GM12878 (cell line): Measurements from ENCODE around the gene NELL1.

Experiments used
- EZH2 ChIP-seq: IDR thresholded peaks from 2 replicates; pipeline ENCODE4 v1.6.1; 2012; ENCODE audit warnings: low read depth, mild to moderate bottlenecking, control low read depth, inconsistent platforms, low read length, borderline replicate concordance; ENCODE audit not compliant: control insufficient read depth
- JUND ChIP-seq: IDR thresholded peaks from 2 replicates; pipeline ENCODE4 v1.6.1; 2012; ENCODE audit warnings: low read depth, mild to moderate bottlenecking, low read length, improper control_type of control experiment, moderate library complexity
- MTA2 ChIP-seq: fragments of 450-650 bp; IDR thresholded peaks from 2 replicates; pipeline ENCODE4 v1.6.1; 2016; ENCODE audit warnings: low read depth, mild to moderate bottlenecking, moderate library complexity
- POLR2A ChIP-seq: IDR thresholded peaks from 2 replicates; pipeline ENCODE4 v1.6.1; 2011; ENCODE audit warnings: low read depth, mild to moderate bottlenecking, low read length
- TAF1 ChIP-seq: IDR thresholded peaks from 2 replicates; pipeline ENCODE4 v1.6.1; 2011; ENCODE audit warnings: mild to moderate bottlenecking, low read depth, low read length, borderline replicate concordance
- TF ChIP-seq, protein P1 (sequence below): IDR thresholded peaks from 2 replicates; pipeline ENCODE4 v1.6.1; 2012; ENCODE audit warnings: low read depth, low read length, improper control_type of control experiment
- TF ChIP-seq, protein P2 (sequence below): fragments of 450-650 bp; formaldehyde crosslinking; IDR thresholded peaks from 2 replicates; pipeline ENCODE4 v1.4.0; 2020; ENCODE audit warnings: mild to moderate bottlenecking, moderate library complexity
- TF ChIP-seq, protein P3 (sequence below): fragments of 150-350 bp; IDR thresholded peaks from 2 replicates; pipeline ENCODE4 v1.6.1; 2016; ENCODE audit warnings: low read depth, low read length
- TF ChIP-seq, protein P4 (sequence below): fragments of 450-650 bp; IDR thresholded peaks from 2 replicates; pipeline ENCODE4 v1.6.1; 2016; ENCODE audit warnings: mild to moderate bottlenecking
- TF ChIP-seq, protein P5 (sequence below), 3 experiments: IDR thresholded peaks in 2 of 3; conservative IDR thresholded peaks in 1 of 3; 2 replicates each; pipeline ENCODE4 v1.5.1; 2011; ENCODE audit warnings: low read depth in 3 of 3, low read length in 3 of 3, mild to moderate bottlenecking in 3 of 3, control low read depth in 2 of 3, moderate library complexity in 2 of 3, inconsistent platforms in 1 of 3, mixed read lengths in 1 of 3; ENCODE audit not compliant: control insufficient read depth in 2 of 3, insufficient read depth in 1 of 3; ENCODE audit errors: extremely low read depth in 1 of 3

DNA sequence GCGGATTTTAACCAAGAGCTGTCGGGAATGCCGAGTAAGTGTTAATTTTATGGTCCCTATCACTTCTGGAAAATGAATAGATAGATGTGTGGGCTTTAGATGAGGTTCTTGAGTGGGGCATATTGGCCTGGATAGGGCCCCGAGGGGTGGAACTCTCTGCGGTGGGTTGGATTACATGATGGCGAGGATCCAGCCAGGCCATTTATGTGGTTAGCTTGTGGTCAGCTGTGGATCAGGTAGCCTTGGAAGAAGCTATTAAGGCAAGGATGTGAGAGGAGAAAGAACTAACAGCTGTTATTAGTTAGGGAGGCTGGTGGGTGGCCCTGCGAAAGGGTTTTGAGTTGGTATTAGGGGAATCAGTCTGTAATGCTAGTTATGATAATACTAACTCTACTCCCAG, 268.4 kb downstream of the NELL1 start:
- TF ChIP-seq, protein P1, sequence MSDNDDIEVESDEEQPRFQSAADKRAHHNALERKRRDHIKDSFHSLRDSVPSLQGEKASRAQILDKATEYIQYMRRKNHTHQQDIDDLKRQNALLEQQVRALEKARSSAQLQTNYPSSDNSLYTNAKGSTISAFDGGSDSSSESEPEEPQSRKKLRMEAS, result no peak
- TF ChIP-seq, protein P2, sequence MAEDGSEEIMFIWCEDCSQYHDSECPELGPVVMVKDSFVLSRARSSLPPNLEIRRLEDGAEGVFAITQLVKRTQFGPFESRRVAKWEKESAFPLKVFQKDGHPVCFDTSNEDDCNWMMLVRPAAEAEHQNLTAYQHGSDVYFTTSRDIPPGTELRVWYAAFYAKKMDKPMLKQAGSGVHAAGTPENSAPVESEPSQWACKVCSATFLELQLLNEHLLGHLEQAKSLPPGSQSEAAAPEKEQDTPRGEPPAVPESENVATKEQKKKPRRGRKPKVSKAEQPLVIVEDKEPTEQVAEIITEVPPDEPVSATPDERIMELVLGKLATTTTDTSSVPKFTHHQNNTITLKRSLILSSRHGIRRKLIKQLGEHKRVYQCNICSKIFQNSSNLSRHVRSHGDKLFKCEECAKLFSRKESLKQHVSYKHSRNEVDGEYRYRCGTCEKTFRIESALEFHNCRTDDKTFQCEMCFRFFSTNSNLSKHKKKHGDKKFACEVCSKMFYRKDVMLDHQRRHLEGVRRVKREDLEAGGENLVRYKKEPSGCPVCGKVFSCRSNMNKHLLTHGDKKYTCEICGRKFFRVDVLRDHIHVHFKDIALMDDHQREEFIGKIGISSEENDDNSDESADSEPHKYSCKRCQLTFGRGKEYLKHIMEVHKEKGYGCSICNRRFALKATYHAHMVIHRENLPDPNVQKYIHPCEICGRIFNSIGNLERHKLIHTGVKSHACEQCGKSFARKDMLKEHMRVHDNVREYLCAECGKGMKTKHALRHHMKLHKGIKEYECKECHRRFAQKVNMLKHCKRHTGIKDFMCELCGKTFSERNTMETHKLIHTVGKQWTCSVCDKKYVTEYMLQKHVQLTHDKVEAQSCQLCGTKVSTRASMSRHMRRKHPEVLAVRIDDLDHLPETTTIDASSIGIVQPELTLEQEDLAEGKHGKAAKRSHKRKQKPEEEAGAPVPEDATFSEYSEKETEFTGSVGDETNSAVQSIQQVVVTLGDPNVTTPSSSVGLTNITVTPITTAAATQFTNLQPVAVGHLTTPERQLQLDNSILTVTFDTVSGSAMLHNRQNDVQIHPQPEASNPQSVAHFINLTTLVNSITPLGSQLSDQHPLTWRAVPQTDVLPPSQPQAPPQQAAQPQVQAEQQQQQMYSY (CRISPR knock-in tag), result no peak
- TF ChIP-seq, protein P3, sequence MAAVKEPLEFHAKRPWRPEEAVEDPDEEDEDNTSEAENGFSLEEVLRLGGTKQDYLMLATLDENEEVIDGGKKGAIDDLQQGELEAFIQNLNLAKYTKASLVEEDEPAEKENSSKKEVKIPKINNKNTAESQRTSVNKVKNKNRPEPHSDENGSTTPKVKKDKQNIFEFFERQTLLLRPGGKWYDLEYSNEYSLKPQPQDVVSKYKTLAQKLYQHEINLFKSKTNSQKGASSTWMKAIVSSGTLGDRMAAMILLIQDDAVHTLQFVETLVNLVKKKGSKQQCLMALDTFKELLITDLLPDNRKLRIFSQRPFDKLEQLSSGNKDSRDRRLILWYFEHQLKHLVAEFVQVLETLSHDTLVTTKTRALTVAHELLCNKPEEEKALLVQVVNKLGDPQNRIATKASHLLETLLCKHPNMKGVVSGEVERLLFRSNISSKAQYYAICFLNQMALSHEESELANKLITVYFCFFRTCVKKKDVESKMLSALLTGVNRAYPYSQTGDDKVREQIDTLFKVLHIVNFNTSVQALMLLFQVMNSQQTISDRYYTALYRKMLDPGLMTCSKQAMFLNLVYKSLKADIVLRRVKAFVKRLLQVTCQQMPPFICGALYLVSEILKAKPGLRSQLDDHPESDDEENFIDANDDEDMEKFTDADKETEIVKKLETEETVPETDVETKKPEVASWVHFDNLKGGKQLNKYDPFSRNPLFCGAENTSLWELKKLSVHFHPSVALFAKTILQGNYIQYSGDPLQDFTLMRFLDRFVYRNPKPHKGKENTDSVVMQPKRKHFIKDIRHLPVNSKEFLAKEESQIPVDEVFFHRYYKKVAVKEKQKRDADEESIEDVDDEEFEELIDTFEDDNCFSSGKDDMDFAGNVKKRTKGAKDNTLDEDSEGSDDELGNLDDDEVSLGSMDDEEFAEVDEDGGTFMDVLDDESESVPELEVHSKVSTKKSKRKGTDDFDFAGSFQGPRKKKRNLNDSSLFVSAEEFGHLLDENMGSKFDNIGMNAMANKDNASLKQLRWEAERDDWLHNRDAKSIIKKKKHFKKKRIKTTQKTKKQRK, result no peak
- TF ChIP-seq JUND, result no peak
- no peak for TF ChIP-seq POLR2A
- no peak for TF ChIP-seq EZH2
- TF ChIP-seq TAF1, result no peak
- TF ChIP-seq MTA2, result no peak
- TF ChIP-seq, protein P4, sequence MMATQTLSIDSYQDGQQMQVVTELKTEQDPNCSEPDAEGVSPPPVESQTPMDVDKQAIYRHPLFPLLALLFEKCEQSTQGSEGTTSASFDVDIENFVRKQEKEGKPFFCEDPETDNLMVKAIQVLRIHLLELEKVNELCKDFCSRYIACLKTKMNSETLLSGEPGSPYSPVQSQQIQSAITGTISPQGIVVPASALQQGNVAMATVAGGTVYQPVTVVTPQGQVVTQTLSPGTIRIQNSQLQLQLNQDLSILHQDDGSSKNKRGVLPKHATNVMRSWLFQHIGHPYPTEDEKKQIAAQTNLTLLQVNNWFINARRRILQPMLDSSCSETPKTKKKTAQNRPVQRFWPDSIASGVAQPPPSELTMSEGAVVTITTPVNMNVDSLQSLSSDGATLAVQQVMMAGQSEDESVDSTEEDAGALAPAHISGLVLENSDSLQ, result no peak
- TF ChIP-seq, protein P5, sequence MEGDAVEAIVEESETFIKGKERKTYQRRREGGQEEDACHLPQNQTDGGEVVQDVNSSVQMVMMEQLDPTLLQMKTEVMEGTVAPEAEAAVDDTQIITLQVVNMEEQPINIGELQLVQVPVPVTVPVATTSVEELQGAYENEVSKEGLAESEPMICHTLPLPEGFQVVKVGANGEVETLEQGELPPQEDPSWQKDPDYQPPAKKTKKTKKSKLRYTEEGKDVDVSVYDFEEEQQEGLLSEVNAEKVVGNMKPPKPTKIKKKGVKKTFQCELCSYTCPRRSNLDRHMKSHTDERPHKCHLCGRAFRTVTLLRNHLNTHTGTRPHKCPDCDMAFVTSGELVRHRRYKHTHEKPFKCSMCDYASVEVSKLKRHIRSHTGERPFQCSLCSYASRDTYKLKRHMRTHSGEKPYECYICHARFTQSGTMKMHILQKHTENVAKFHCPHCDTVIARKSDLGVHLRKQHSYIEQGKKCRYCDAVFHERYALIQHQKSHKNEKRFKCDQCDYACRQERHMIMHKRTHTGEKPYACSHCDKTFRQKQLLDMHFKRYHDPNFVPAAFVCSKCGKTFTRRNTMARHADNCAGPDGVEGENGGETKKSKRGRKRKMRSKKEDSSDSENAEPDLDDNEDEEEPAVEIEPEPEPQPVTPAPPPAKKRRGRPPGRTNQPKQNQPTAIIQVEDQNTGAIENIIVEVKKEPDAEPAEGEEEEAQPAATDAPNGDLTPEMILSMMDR (IDR thresholded peaks at IDR 0.05 in 2 of 3, conservative IDR thresholded peaks at IDR 0.05 in 1 of 3; ENCODE audit: control insufficient read depth in 2 of 3, extremely low read depth in 1 of 3, insufficient read depth in 1 of 3, low read depth in 3 of 3, low read length in 3 of 3), result no peak
